ENCODE data around the gene EGFR. TPM values are rescaled to one million over a fixed set of nuclear protein-coding genes. Genes with fewer than 3 reads are reported as not detected.

EGFR gene
- total RNA-seq, 4 donors from 2014 or later, result 79.3 to 125 (median 110) TPM

- 72% methylated on average over 11 of the region's 13 CpGs for WGBS
- no peak for DNase-seq (ENCODE audit: extremely low spot score)
- Histone ChIP-seq H3K27me3 (no peaks in the 10 kb centered on the region), H3K36me3 (no peaks in the 10 kb centered on the region), H3K9me3 (no peaks in the 10 kb centered on the region), H3K27ac (replicated peaks in 1 of 4) (peak overlapping the region; percentile 76 to 87 (median 80)), H3K4me1 (peaks cover 42 to 98% (median 95%) of the 10 kb centered on the region in 4 donors), H3K4me3 (no peak overlapping the region)
- intact Hi-C loops (cut with DNase I), result no loop called here
- TF ChIP-seq EP300 (IDR thresholded peaks at IDR 0.05), result no peak
- TF ChIP-seq POLR2A (IDR thresholded peaks at IDR 0.05; ENCODE audit: low read depth), result no peak
These were observed 34.1 kb downstream of the EGFR start for GRCh38 chr7:55052741-55053427.

DNA sequence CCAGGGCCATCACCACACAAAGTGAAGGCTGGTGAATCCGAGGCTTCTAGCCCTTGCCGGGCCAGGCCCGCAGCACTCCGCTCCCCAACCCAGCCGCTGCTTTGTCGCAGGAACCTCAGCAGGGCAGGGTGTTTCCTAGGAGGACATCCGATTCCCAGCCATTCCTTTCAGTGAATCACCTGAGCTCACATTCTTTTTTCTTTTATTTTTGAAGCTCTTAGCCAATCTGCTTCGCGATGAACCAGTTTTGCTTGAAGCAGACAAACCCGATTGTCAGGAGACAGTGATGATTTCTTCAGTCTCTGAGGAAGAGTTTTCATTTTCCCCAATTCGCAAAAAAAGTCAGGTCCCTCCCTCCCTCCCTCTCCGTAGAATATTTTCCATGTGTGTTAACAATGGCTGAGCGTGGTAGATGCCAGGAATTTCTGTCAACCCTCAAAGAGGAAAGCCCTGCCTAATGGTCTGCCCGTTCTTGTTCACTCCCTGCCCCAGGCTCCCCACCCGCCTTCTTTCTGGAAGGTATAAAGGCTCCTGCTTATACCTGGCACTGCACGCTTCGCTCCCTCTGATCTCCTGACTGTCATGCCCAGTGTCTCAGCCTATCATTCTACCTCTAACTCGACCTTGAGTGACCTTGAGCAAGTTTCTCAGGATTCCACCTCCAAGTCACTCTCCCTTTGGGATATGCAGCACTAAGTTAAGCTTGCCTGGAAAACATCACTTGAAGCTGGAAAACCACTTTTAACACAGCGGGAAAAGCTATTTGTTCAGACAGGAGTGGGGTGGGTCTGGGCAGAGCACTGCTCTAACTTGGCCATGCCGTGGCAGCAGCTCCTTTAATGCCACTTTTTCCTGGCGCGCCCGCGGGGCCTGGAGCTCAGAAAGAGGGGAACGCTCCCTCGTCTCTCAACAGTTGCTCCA, 35.1 kb downstream of the EGFR start:
- DNase-seq (ENCODE audit: extremely low spot score), result no peak
- no peak for TF ChIP-seq EP300 (IDR thresholded peaks at IDR 0.05)
- peak in 1 of 2 donors; percentile 44 for TF ChIP-seq POLR2AphosphoS5 (IDR thresholded peaks at IDR 0.05)
- peak; percentile 35 to 45 (median 44) for TF ChIP-seq CTCF (IDR thresholded peaks at IDR 0.05)
- no peak for TF ChIP-seq POLR2A (IDR thresholded peaks at IDR 0.05; ENCODE audit: low read depth)
- no peaks in the 10 kb centered on the region for H3K9me3 ChIP-seq
- peaks cover 33 to 89% (median 87%) of the 10 kb centered on the region in 4 donors for H3K4me1 ChIP-seq
- WGBS, result 64% methylated on average over 24 of the region's 26 CpGs
- no peaks in the 10 kb centered on the region for H3K27me3 ChIP-seq
- H3K4me3 ChIP-seq, result peak overlapping the region in 1 of 4 donors; percentile 4
- H3K36me3 ChIP-seq, result no peaks in the 10 kb centered on the region
- intact Hi-C loops (cut with DNase I), result no loop called here
- H3K27ac ChIP-seq (replicated peaks in 1 of 4), result peak overlapping the region; percentile 76 to 87 (median 80)

DNA sequence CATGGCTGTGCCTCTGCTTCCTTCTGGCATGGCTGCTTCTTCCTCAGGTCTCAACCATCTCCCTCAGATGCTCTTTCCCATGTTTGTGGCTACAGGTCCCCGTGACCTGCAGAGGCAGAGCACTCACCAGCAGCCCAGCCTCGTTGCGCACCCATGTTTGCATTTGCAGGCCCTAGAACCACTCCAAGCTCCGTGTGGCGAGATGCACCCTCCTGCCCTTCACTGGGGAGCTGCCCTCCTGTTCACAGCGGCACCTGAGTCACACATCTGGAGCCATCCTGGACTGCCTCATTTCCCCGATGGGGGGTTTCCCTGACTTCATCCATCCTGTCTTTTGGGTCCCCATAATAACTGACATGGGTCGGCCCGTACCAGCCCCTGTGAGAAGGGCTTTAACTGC, 35.9 kb downstream of the EGFR start:
- no peaks in the 10 kb centered on the region for H3K36me3 ChIP-seq
- H3K27ac ChIP-seq (replicated peaks in 1 of 4), result peak overlapping the region; percentile 76 to 87 (median 80)
- 90% methylated on average over 9 of the region's 9 CpGs for WGBS
- TF ChIP-seq CTCF (IDR thresholded peaks at IDR 0.05) (no peak), POLR2AphosphoS5 (IDR thresholded peaks at IDR 0.05) (no peak), POLR2A (IDR thresholded peaks at IDR 0.05; ENCODE audit: low read depth) (no peak), EP300 (IDR thresholded peaks at IDR 0.05) (no peak)
- H3K9me3 ChIP-seq, result no peaks in the 10 kb centered on the region
- no peak overlapping the region for H3K4me3 ChIP-seq
- no peaks in the 10 kb centered on the region for H3K27me3 ChIP-seq
- DNase-seq (ENCODE audit: extremely low spot score), result no peak
- H3K4me1 ChIP-seq, result peaks cover 33 to 89% (median 87%) of the 10 kb centered on the region in 4 donors
- intact Hi-C loops (cut with DNase I), result no loop called here

GRCh38 chr7:55055479-55055878, 36.7 kb downstream of the EGFR start:
- intact Hi-C loops (cut with DNase I), result no loop called here
- H3K9me3 ChIP-seq, result no peaks in the 10 kb centered on the region
- 81% methylated on average over 7 of the region's 7 CpGs for WGBS
- TF ChIP-seq EP300 (IDR thresholded peaks at IDR 0.05) (no peak), POLR2A (IDR thresholded peaks at IDR 0.05; ENCODE audit: low read depth) (no peak), POLR2AphosphoS5 (IDR thresholded peaks at IDR 0.05) (no peak), CTCF (IDR thresholded peaks at IDR 0.05) (no peak)
- no peak for DNase-seq (ENCODE audit: extremely low spot score)
- no peaks in the 10 kb centered on the region for H3K36me3 ChIP-seq
- no peaks in the 10 kb centered on the region for H3K27me3 ChIP-seq
- H3K4me1 ChIP-seq, result peaks cover 33 to 91% (median 88%) of the 10 kb centered on the region in 4 donors
- H3K27ac ChIP-seq (replicated peaks in 1 of 4), result peak overlapping the region; percentile 76 to 87 (median 80)
- no peak overlapping the region for H3K4me3 ChIP-seq

- H3K27ac ChIP-seq (replicated peaks in 1 of 4), result peak overlapping the region; percentile 76 to 87 (median 80)
- DNase-seq (ENCODE audit: extremely low spot score), result no peak
- H3K27me3 ChIP-seq, result no peaks in the 10 kb centered on the region
- 92% methylated on average over 1 of the region's 1 CpG for WGBS
- no peaks in the 10 kb centered on the region for H3K9me3 ChIP-seq
- intact Hi-C loops (cut with DNase I), result no loop called here
- no peak for TF ChIP-seq POLR2A (IDR thresholded peaks at IDR 0.05; ENCODE audit: low read depth)
- TF ChIP-seq POLR2AphosphoS5 (IDR thresholded peaks at IDR 0.05), result no peak
- TF ChIP-seq CTCF (IDR thresholded peaks at IDR 0.05), result no peak
- TF ChIP-seq EP300 (IDR thresholded peaks at IDR 0.05), result no peak
- peaks cover 33 to 91% (median 88%) of the 10 kb centered on the region in 4 donors for H3K4me1 ChIP-seq
- no peak overlapping the region for H3K4me3 ChIP-seq
- no peaks in the 10 kb centered on the region for H3K36me3 ChIP-seq
These were observed 37.3 kb downstream of the EGFR start for GRCh38 chr7:55056068-55056467.

Data from esophagus muscularis mucosa (tissue), 4 donors.